Esophagus squamous epithelium (tissue), 4 donors: ENCODE data around the gene PFDN5.

Experiments
- CTCF ChIP-seq, 6 experiments: fragments of 450-650 bp in 4 of 6; fragments of 200-600 bp in 2 of 6; sonication (generic) in 2 of 6; IDR thresholded peaks; one replicate each; pipeline ENCODE4 v1.5.1; 2016 to 2019; ENCODE audit warnings: antibody characterized with exemption in 6 of 6, mild to moderate bottlenecking in 4 of 6, moderate library complexity in 4 of 6
- POLR2A ChIP-seq, 4 donors: fragments of 450-650 bp; IDR thresholded peaks; one replicate each; pipeline ENCODE4 v1.6.1; 2017; ENCODE audit warnings: antibody characterized with exemption in 4 of 4, mild to moderate bottlenecking in 4 of 4, moderate library complexity in 3 of 4

- no peak for TF ChIP-seq CTCF (IDR thresholded peaks at IDR 0.05)
- TF ChIP-seq POLR2A (IDR thresholded peaks at IDR 0.05): no peak
Measured at GRCh38 chr12:53326460-53327185, 31.3 kb downstream of the PFDN5 start.
